Muscle of back (tissue), 13 donors: ENCODE results near the gene B3GALT2. TPM values are rescaled to one million over a fixed set of nuclear protein-coding genes. Genes with fewer than 3 reads are reported as not detected.
"Not testable (repeated sequence)": the region's sequence is repeated elsewhere in the genome, so short reads cannot be mapped to it uniquely, and the experiment has no call there.

Experiments used
- DNase-seq, 3 donors: peaks; one replicate each; pipeline versions ENCODE4 v3.0.0 to v3.0.0-alpha.2; 2013
- long read RNA-seq, 9 donors: transcript quantifications; one replicate each; lab custom pipeline, GENCODE V29; 2026
- polyA plus RNA-seq, 10 donors: library from polyadenylated mRNA; unstranded; fragments of 120-200 nt; gene quantifications; one replicate each; pipeline ENCODE4 v1.2.1, GENCODE V29; 2013; ENCODE audit not compliant: insufficient read length in 10 of 10

Gene B3GALT2, protein sequence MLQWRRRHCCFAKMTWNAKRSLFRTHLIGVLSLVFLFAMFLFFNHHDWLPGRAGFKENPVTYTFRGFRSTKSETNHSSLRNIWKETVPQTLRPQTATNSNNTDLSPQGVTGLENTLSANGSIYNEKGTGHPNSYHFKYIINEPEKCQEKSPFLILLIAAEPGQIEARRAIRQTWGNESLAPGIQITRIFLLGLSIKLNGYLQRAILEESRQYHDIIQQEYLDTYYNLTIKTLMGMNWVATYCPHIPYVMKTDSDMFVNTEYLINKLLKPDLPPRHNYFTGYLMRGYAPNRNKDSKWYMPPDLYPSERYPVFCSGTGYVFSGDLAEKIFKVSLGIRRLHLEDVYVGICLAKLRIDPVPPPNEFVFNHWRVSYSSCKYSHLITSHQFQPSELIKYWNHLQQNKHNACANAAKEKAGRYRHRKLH
- polyA plus RNA-seq: 10 to 100 TPM in 6 of 10 donors, 1 to 10 TPM in 4; 5.7 to 18.4 (median 10.5) TPM
- long read RNA-seq, donor 1, partial matches to known transcripts: 0 of 2 reads
- long read RNA-seq, donor 1, other reads (novel, unspliced or antisense): 0 of 2 reads
- long read RNA-seq, donor 2: 0 reads
- long read RNA-seq, donor 3: 0 reads
- long read RNA-seq, donor 4, partial matches to known transcripts: 0 of 2 reads
- long read RNA-seq, donor 4, other reads (novel, unspliced or antisense): 0 of 2 reads
- long read RNA-seq, donor 5, partial matches to known transcripts: 0 of 1 reads
- long read RNA-seq, donor 5, other reads (novel, unspliced or antisense): 0 of 1 reads
- long read RNA-seq, donor 6: 0 reads
- long read RNA-seq, donor 7, partial matches to known transcripts: 0 of 1 reads
- long read RNA-seq, donor 7, other reads (novel, unspliced or antisense): 0 of 1 reads
- long read RNA-seq, donor 8, partial matches to known transcripts: 0 of 3 reads
- long read RNA-seq, donor 8, other reads (novel, unspliced or antisense): 0 of 3 reads
- long read RNA-seq, donor 9: 0 reads

DNA sequence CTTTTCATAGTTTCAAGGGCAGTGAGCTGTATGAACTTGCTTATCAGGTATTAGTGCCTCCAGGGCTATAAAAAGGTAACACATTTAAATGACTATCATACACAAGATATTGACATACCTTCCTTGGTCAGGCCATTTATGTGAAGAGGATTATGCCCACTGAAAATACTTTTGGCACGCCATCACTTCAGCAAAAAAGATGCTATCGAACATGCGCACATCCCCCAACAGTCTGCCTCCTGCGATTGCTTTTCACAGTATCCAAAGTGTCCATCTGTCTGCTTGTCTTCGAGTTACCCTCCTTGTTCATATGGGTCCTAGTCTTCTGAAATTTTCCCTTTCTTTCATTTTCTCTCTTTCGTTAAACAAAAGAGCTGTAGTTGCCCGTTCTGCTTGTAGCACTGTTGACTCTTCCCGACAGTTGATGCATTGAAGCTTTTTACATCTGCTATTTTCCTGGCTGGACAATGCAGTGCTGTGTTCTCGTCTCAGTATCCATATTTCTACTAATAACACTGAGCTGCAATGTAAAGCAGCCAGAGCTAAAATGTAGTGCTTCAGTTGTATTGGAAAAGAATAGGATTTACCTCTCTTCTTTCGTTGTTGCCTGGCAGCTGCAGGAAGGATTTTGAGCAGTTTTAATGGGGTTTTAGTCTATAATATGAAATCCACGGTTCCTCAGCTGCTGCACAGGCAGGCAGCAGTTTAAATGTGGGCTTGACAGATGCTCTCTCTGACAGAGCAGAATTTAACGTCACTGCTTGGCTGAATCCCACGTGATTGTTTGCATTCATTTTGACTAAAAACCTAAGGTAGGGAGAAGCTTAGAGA lies at the start of gene B3GALT2:
Gene B3GALT2 (minus strand): TSS at position 713 of the 831 bp plus-strand sequence. CDS start 5,051 bp downstream, outside the sequence.
- peak; percentile 79 to 89 (median 80) for DNase-seq

DNA sequence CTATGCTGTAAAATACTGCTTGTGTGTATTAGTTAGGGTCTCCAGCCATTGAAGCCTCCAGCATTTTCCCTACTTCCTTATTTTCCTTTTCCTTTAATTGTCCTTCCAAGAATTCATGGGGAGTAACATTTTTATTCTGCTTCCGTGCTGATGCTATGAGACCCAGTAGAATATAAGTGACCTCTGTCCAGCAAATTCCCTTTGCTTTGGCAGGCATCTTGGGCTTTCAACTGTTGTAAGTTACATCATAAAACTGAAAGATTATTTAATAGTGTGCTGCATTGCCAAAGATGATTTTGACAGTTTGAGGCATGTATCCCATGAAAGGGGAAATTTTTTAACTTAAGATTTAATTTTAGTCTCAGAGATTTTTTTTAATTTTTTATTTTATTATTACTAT lies 48.1 kb upstream of the B3GALT2 start:
- DNase-seq: peak in 2 of 3 donors; percentile 10 to 33

DNA sequence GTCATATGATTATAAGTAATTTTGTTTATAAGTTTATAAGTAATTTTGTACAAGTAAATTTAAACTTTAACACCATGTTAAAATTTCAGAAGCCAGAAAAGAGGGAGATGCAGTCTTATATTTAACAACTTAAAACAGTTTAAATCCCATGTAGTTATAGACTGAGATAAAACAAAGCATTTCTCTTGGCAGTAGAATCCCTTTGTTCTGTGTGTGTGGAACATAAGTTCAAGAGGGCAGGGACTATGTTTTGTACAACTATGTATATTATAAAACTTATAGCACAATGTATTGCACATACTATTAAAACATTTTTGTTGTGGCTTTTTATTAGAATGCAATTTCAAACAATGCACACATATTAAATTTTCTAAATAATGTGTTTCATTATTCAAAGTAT lies 44.7 kb upstream of the B3GALT2 start:
- not testable (repeated sequence) for DNase-seq

DNA sequence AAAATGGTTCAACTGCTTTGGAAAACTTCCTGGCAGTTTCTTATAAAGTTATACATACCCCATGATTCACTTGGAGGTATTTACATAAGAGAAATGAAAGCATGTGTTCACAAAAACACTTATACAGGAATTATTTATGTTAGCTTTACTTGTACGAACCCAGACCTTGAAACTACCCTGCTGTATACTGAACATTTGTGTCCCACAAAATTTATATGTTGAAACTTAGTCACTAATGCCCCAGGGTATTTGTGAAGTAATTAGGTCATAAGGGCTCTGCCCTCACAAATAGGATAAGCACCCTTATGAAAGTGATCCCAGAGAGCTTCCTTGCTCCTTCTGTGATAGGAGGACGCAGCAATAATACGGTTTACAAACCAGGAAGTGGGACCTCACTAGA lies 42.7 kb upstream of the B3GALT2 start:
- DNase-seq: no peak

DNA sequence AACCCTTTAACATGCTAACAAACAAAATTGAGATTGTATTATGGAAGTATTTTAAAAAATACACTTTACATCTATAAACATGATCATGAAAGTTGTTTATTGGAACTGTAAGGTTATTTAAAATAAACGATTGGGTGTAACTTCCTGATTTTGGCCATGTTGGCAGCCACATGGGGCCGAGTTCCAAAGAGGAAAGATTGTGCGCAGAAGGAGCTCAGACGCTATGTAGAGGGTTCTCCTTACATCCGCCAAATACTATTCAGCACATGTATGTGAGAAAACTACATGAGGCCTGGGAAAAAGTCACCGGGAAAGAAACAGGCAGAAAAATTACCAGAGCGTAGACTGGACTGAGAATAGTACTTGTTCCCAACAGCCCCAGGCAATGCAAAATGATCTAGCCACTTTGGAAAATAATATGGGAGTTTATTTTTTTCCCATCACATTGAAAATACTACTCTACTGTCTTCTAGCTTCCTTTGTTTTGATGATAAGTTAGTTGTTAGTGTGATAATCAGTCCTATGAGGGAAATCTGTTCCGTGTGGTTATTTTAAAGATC lies 35.7 kb upstream of the B3GALT2 start:
- DNase-seq: no peak

DNA sequence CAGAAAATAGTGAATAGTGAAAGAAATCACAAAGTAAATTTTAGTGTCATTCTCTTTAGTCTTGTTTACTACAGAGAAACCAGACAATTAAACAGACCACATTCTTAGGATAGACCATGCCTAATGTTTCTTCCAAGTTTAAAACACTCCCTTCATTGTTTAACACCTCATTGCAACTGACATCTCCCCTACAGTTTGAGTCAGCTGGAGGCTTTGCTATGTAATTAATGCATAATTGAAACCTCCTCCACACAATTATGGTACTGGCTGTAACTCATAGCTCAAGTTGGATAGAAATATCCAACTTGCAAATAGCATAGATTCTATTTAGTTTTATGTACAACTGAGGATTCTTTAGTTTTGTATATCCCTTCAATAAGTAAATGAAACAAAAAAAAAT lies 35.2 kb upstream of the B3GALT2 start:
- DNase-seq: no peak

DNA sequence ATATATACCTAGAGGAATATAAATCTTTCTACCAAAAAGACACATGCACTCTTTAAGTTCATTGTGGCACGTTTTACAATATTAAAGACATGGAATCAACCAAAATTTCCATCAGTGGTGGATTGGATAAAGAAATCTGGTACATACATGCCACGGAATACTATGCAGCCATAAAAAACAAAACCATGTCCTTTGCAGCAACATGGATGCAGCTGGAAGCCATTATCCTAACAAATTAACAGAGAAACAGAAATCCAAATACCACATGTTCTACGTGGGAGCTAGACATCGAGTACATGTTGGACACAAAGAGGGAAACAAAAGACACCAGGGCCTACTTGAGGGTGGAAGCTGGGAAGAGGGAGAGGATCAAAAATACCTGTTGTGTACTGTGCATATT lies 33.0 kb upstream of the B3GALT2 start:
- DNase-seq: no peak

DNA sequence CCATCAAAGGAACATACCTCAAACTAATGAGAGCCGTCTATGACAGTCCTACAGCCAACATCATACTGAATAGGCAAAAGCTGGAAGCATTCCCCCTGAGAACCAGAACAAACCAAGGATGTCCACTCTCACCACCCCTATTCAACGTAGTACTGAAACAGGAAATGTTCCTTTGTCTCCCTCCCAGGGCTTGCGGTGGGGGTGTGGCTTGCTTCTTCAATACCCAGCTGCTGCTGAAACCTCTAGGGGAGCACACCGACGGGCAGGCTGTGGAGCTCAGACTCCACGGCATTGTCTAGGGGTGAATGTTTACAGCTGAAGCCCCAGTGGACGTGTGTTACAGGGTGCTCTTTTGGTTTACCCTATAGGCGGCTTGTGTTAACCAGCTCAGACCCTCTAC lies 30.5 kb upstream of the B3GALT2 start:
- no peak for DNase-seq

DNA sequence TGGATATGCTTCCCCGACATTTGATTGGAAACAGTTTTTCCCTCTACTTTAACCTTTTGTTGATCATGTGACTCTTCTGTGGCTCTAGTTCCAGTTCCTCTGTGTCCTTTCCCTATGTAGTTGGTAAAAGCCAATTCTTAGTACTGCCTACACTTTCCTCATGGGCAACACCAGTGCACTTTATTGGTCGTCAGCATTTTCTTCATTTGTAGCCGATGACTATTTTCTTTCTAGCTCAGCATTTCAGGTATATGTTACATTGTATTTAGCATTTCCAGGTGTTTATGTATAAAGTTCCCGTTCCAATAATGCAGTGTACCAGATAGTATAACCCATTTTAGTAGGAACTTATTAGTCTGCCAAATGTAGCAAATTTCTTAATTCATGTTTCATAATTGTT lies 27.6 kb upstream of the B3GALT2 start:
- DNase-seq: no peak

DNA sequence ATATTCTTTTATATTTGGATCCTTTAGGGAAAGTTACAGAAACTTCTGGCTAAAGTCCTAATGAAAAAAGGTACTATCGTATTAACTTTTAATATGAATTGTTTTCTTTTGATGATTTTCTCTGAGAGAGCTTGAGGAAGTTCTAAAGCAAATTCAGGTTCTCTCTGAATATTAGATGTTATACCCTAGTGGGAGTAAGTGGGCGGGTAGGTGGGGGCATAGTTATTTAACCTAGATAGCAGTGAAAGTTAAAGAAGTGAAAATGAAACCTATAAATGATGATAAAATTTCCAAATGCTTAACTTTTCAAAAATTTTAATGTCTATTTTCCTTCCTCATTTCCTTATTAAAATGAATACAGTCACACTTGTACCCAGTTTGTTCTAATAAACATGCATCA lies 26.2 kb upstream of the B3GALT2 start:
- DNase-seq: no peak

DNA sequence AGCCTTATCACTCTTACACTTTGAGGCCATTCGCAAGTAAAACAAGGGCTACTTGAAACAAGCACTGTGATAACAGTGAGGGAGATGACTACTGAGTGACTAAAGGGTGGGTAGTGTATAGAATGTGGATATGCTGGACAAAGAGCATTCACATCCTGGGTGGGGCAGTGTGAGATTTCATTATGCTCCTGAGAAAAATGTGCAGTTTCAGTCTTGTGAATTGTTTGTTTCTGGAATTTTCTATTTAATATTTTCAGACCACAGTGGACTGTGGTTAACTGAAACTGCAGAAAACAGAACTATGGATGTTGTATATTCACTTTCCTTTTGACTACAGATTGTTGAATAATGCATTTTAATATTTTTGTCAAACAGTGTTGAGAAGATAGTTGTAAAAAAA lies 25.1 kb upstream of the B3GALT2 start:
- peak in 1 of 3 donors; percentile 31 for DNase-seq

DNA sequence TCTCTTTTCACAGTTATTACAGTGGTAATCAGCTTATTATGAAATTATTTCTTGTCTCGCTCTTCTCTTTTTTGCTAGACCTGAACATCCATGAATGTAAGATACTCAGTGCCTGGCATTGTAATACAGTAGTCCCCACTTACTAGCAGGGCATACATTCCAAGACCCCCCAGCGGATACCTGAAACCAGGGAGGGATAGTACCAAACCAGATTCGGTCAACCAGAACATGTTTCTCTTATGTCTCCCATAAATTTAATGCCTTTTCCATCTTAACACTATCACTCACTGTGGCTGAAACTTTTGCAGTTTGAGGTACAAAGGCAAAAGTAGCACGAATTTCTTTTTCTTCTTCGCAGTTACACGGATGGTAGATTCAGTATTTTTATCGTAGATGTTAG lies 24.6 kb upstream of the B3GALT2 start:
- no peak for DNase-seq

DNA sequence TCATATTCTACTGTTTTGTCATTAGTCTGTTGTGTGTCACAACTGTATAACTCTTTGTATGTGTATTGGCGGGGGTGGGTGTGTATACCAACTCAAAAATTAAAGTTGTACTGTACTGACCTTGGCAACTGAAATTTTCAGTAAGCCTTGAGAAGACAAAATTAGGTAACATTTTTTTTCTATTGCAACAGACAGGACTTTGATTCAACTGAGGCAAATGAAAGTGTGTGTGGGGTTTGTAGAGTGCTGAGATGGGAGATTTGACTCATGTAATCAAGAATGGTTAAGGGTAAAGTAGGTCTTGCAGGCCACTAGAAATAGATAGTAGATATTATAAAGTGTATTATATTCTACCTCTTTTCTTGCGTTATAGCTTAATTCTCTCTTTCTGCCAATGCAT lies 14.6 kb upstream of the B3GALT2 start:
- no peak for DNase-seq

DNA sequence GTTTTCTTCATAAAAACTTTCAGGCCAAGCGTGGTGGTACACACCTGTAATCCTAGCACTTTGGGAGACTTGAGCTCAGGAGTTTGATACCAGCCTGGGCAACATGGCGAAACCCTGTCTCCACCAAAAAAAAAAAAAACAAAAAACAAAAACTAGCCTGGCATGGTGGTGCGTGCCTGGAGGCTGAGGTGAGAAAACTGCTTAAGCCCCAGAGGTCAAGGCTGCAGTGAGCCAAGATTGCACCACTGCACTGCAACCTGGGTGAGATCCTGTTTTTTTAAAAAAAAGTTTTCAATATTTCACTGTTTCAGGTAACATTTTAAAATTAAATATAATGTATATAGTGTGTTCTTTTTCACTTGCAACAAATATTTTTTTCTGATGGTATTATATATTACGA lies 13.5 kb upstream of the B3GALT2 start:
- DNase-seq: no peak

DNA sequence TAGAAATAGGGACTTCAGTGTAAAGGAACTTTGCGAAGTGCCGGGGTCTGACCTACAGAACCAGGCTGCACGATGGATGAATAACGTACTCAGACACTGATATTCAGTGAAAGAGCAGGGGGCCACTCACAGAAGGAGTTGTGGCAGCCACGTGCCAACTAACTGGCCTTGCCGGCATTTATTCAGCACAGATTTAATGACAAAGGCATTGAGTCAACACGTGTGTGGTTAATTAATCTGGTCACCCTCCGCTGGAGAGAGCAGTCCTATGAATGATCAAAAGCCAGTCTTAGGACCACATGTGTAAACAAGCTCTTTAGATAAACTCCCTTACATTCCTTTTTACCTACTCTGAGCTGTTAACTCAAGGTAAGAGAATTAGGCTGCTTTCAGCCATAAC lies 6.2 kb upstream of the B3GALT2 start:
- no peak for DNase-seq

DNA sequence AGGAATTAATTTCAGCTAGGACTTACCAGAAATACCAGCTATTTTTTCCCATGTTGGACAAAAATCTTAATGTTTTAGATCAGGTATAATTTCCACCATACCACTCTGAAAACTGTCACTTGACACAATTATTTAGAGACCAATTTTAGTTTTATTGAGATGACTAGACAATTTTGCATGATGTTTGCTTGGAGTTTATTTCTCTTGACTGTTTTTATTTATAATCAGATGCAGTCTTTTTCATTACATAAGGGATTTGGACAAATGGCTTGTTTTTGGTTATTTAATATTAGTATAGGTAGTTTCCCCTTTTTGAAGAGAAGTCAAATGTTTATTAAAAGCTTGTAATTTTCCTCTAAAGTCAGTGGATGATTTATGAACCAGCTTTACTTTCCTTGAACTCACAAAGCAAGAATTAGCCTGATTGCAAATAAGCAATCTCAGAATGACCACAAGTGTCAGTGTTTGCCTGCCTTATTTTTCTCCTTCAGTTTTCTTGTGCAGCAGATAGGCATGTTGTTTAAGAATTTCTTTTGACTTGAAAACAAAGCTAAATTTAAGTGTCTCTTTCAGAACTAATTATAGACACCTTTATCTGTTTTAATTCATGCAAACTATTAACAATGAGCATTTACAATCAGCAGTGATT lies 3.8 kb upstream of the B3GALT2 start:
- DNase-seq: peak in 1 of 3 donors; percentile 27

DNA sequence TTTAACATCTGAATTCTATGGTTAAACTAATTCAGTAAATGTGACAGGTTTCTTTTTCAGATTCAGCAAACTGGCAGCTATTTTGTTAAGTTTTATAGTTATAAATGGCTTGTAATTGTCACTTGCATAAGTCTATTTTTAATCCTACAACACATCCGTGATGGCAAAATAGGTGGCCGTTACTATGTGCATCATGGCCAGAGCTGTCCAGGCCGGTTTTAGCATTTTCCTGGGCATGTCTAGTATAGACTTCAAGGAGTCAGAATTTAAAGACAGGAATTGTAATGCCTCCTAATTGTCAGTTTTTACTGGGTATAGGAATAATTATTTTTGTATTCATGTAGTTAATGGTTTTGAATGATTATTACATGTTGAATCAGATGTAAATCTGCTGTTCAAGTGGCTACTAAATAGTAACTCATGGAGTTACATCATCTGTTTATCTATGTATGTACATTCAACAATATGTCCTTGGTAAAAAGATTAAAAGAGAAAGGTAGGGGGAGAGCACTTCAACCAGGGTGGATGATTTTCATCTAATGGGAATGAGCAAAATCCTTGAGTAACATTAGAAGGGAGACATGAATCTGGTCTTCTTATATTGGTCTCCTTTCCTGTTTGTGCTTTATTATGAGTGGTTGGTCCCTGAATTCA lies 3.2 kb upstream of the B3GALT2 start:
- DNase-seq: no peak

DNA sequence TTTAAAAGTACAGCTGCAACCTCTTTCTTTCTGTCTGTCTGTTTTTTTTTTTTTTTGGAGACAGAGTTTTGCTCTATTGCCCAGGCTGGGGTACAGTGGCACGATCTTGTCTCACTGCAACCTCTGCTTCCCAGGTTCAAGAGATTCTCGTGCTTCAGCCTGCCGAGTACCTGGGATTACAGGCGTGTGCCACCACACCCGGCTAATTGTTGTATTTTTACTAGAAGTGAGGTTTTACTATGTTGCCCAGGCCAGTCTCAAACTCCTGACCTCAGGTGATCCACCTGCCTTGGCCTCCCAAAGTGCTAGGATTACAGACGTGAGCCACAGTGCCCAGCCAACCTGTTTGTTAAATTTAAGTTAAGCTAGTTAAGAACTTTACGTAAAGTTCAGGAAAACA lies 2.5 kb upstream of the B3GALT2 start:
- DNase-seq: not testable (repeated sequence)

DNA sequence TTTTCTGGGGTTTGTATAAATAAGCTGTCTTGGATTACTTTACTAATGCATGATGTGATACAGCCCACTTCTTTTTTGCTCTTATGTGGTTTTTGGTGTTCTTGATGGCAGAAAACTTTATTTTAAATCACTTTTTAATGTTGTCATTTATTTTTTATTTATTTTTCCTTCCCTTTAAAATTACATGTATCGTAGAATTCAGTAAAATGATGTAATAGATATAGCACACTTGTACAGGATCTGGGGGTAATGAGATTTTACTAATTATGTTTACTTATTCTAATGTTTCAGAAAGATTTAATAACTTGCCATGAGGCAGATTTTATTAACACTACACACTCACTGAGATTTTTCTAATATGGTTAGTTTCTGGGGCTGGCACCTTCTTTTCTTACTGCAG lies 701 bp upstream of the B3GALT2 start:
- DNase-seq: no peak

DNA sequence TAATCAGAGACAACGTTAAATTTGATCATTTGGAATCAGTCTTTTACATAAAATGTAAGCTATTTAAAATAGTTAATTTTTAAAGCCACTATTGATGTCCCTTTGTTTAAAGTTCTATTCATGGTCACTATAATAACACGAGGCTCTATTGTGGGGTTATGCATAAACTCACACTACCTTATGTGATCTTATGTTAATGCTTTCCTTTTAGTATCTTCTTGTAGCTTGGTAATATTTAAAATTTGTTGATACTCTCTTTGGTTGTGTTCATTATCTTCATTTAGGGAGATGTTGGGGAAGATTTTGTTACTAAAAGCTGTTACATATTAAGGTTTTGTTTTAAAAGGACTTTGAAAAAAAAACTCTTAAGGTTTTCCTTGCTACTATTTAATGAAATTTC lies 1.2 kb downstream of the B3GALT2 start:
- no peak for DNase-seq
